Lower leg skin (tissue), 4 donors: Measurements from ENCODE around the gene COX4I1. TPM values are rescaled to one million over a fixed set of nuclear protein-coding genes. Genes with fewer than 3 reads are reported as not detected.

ENCODE experiments used
- DNase-seq, 2 donors: peaks; one replicate each; pipeline ENCODE4 v3.0.0-alpha.2; 2019; ENCODE audit warnings: low spot score in 2 of 2
- H3K4me3 ChIP-seq: fragments of 200-600 bp; sonication (generic); 2 replicates; pipeline ENCODE4 v1.5.1; 2017; ENCODE audit warnings: mild to moderate bottlenecking, low read depth; ENCODE audit not compliant: poor library complexity, severe bottlenecking
- CTCF ChIP-seq, 3 donors: fragments of 450-650 bp; IDR thresholded peaks; one replicate each; pipeline ENCODE4 v1.5.1; 2016; ENCODE audit warnings: antibody characterized with exemption in 3 of 3, mild to moderate bottlenecking in 3 of 3, moderate library complexity in 2 of 3
- POLR2A ChIP-seq, 2 donors: fragments of 450-650 bp; IDR thresholded peaks; one replicate each; pipeline ENCODE4 v1.6.1; 2016 to 2017; ENCODE audit warnings: antibody characterized with exemption in 2 of 2, mild to moderate bottlenecking in 1 of 2, moderate library complexity in 1 of 2
- WGBS, 2 donors: methylation state at CpG; one replicate each; pipeline ENCODE4 v1.1.5; 2018; 5-methylcytosine and 5-hydroxymethylcytosine counted together
- intact Hi-C: fragments of 100-400 bp; cut with DNase I; formaldehyde crosslinking; loops from one replicate; pipeline ENCODE4 v1.15.0; 2023; ENCODE audit warnings: low total_unique reads
- total RNA-seq, 4 donors: library from RNA; depleted of rRNA; stranded (reverse); fragments of >200 nt; gene quantifications; one replicate each; pipeline ENCODE4 v1.1.0, GENCODE V29; 2016

Gene COX4I1
- total RNA-seq, 4 donors from 2014 or later: 411 to 675 (median 548) TPM

- no peak for DNase-seq
- WGBS, 2 donors: 88 to 92% methylated on average over 9 of the region's 9 CpGs
- intact Hi-C loops: no loop called here
- no peak overlapping the region for H3K4me3 ChIP-seq
- no peak for TF ChIP-seq CTCF (IDR thresholded peaks at IDR 0.05)
- TF ChIP-seq POLR2A (IDR thresholded peaks at IDR 0.05): no peak
These were observed 47.0 kb downstream of the COX4I1 start for GRCh38 chr16:85846461-85846860.

- WGBS, 2 donors: 77 to 86% methylated on average over 15 of the region's 15 CpGs
- intact Hi-C loops: no loop called here
These were observed 47.5 kb downstream of the COX4I1 start for GRCh38 chr16:85847036-85847435.

GRCh38 chr16:85847681-85848601 is 48.4 kb downstream of the COX4I1 start:
- H3K4me3 ChIP-seq: no peak overlapping the region
- WGBS, 2 donors: 55 to 59% methylated on average over 39 of the region's 39 CpGs
- intact Hi-C loops: no loop called here
- TF ChIP-seq POLR2A (IDR thresholded peaks at IDR 0.05) (no peak), CTCF (IDR thresholded peaks at IDR 0.05) (no peak)
- peak in 1 of 2 donors; percentile 77 for DNase-seq

More at GRCh38 chr16:85847036-85847435, 47.5 kb downstream of the COX4I1 start:
- no peak overlapping the region for H3K4me3 ChIP-seq
- TF ChIP-seq CTCF (IDR thresholded peaks at IDR 0.05) (no peak), POLR2A (IDR thresholded peaks at IDR 0.05) (no peak)
- peak in 1 of 2 donors; percentile 42 for DNase-seq

- no peak overlapping the region for H3K4me3 ChIP-seq
- WGBS, 2 donors: 40 to 46% methylated on average over 9 of the region's 9 CpGs
- peak in 1 of 2 donors; percentile 20 for DNase-seq
- intact Hi-C loops: no loop called here
- TF ChIP-seq POLR2A (IDR thresholded peaks at IDR 0.05) (no peak), CTCF (IDR thresholded peaks at IDR 0.05) (no peak)
These were observed 49.5 kb downstream of the COX4I1 start for GRCh38 chr16:85848986-85849385.

- intact Hi-C loops: no loop called here
- WGBS, 2 donors: 79 to 81% methylated on average over 8 of the region's 8 CpGs
- no peak for TF ChIP-seq CTCF (IDR thresholded peaks at IDR 0.05)
- no peak for TF ChIP-seq POLR2A (IDR thresholded peaks at IDR 0.05)
These were observed 49.9 kb downstream of the COX4I1 start for GRCh38 chr16:85849388-85849787.

More at GRCh38 chr16:85849388-85849787, 49.9 kb downstream of the COX4I1 start:
- no peak overlapping the region for H3K4me3 ChIP-seq
- peak in 1 of 2 donors; percentile 23 for DNase-seq
